ENCODE results near the gene SSBP3.

Gene SSBP3

DNA sequence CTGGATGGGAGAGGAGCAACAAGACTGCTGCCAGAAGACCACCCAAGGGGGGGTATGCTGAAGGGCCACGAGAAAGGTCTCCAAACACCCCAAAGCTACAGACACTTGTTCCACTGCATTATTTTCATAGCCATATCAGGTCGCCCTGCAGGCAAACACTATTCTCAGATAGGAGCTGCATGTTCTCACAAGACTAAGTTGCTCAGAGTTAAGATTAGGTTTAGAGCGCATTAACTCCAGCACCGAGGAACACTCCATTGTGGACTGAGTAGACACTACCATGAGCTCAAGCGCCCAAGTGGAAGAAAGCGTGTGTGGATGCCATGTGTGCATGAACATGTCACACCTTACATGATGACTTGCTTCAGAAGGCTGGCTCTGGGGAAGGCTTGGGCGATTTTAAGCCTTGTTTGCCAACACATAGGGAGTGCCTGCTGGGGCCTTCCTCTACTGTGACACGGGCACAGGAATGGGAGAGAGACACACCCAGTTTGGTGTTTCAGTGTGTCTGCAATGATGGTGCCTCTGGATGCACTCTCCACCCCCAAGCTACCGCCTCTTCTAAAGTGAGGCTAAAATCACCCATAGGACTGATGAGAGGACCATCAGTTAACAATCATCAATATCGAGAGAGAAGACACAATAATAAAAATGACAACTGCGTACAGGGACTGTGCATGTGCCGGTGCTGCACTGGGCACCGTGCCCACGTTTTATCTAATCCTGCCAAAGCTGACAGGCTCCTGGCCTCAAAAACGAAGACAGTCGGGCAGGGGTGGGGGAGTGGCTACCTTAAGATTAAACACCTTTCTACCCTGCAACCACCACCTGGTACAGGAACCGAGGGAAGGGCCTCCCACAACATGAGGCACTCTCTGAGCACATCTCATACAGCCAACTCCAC lies 34.9 kb downstream of the SSBP3 start:
- no peak for DNase-seq (ENCODE audit: low read depth)

DNA sequence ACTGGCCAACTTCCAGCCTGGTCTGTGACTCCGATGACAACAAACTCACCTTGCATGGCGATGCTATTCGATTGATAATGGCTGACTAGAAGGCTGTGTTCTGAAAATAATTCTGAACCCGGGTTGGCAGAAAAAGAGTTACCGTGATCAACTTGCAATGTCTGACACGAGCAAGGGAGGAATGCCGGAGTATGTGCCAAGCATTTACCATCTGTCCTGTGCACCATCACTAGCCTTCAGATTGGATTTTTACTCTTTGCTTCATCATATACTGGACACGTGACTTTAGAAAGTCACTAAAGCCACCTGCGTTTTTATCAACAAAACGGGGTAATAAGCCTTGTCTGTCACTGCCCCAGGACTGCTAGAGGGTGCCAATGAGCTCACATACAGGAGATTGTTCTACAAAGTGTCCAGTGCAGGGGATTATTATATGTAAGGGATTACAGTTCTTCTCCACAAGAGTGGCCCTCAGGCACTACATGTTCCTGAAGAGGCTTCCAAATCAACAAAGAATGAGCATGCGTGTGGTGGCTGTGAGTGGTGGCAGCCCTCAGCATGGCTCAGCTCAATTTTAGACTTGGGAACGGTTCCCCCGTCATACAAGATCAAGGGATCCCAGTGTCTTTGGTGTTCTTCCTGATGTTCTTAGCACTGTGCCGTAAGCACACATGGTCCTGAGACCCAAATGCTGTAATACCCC lies 35.8 kb downstream of the SSBP3 start:
- no peak for DNase-seq (ENCODE audit: low read depth)

DNA sequence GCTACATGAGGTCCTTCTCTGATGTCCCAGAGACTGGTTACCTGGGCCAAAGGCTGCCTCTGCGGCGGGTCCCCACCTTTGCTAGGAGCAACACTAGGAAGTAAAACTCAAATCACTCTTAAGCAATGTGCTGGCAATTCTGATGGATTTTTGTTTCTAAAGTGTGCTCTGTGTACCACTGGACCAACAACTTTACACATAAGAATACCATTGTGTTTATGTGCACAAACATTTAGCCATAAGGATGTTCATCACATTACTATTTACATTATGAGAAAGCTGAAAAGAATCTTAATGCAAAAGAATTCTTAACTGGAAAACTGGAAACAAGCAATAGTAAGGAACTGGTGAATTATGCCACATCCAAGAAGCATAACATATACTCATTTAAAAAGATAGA lies 38.6 kb downstream of the SSBP3 start:
- DNase-seq (ENCODE audit: low read depth), result no peak

DNA sequence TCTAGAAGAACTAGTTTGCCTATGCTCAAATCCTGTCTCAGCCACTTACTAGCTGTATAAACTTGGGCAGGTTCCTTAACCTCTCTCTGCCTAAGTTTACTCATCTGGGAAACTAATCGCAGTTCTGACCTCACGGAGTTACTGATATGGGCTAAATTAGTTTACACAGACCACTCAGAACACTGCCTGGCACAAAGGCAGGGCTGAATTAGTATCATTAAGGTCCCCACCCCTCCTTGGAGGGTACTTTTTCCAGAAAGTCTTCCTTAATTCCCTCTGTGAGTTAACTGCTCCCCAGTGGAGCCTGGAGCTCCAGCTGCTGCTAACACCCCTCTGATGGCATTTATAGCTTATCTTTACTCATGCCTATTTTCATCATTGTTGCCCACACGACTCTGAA lies 40.3 kb downstream of the SSBP3 start:
- DNase-seq (ENCODE audit: low read depth), result no peak

DNA sequence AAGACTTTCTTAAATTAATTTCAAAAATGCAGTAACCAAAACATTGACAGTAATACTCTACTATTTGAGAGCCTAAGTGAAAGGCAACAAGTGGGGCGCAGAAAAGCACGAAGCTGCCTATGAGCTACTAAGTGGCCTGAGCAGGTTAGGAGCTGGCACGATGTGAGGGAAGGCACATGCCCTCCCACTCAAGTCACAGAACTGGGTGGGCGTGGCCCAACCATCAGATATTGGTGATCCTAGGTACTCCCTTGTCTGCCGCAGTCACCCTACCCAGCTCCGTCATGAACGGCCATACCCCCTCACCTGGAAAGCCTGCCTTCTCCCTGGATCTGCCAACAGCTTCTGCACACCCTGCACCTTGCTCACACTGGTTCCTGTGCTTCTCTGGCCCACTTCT lies 40.8 kb downstream of the SSBP3 start:
- no peak for DNase-seq (ENCODE audit: low read depth)

DNA sequence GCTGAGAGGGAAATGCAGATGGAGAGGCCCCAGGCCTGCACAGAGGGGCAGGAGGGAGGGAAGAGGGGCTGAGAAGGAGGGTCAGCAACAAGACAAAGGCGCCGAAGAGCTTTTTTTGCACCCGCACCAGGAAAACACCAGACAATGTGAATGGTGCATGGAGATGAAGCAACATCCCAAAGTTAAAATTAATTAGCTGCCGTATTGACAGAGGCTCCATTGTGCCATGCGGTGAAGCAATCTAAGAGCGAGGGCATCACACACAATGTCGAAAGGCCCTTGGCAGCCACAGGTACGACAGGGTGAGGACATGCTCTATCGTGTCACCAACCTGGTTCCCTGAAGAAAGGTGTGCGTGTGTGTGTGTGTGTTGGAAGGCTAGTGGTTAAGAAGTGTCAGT lies 41.2 kb downstream of the SSBP3 start:
- DNase-seq (ENCODE audit: low read depth), result no peak

DNA sequence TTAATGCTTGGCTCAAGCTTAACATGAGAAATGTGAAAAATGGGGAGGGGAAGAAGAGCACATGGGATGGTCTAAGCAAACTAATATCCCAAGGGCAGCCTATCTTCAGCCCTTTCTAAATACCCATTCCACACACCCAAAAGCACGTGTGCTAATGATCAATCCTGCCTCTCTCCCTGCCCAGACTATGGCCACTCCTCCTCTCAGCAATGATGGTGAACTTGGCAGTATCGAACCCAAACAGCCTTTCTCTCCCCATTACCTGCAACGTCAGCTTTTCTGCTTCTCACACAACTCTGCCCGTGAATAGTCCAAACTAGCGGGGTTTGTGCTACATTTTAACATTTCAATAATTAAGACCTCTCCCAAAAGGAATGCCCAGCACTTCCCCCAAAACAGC lies 41.6 kb downstream of the SSBP3 start:
- DNase-seq (ENCODE audit: low read depth), result no peak

DNA sequence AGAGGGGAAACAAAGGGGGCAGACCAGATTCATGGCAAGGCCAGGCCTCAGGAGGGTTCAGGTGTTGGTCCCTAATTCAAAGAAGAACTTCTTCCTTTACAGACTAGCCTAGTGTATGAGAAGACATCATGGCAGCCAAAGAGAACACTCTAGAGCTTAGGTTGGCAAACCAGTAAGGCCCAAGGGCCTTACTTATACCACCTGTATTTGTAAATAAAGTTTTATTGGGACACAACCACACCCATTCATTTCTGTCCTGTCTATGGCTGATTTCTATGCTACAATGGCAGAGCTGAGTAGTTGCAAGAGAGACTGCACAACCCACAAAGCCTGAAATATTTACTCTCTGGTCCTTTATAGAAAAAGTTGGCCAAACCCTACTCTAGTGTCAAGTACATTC lies 42.3 kb downstream of the SSBP3 start:
- DNase-seq (ENCODE audit: low read depth), result no peak

DNA sequence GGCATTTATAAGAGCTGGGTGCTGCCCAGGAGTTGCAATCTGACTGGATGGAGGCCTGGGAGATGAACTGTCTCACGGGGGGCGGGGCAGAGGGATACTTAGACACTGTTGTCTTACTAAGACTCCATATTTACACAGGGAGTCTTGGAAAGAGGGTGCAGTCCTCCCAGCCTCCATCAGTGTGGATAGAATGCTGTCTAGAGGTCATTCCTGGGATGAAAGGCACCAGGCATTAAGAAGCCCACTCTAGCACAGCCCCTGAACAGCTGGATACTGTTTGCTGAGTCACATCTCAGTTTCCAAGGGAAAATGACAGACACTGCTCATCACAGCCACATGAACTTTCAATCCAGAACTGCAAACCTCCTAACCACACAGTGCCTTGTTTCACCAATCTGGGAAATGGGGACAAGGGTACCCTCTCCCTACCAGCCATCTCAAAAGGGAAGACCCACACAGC lies 43.3 kb downstream of the SSBP3 start:
- DNase-seq (ENCODE audit: low read depth), result no peak

DNA sequence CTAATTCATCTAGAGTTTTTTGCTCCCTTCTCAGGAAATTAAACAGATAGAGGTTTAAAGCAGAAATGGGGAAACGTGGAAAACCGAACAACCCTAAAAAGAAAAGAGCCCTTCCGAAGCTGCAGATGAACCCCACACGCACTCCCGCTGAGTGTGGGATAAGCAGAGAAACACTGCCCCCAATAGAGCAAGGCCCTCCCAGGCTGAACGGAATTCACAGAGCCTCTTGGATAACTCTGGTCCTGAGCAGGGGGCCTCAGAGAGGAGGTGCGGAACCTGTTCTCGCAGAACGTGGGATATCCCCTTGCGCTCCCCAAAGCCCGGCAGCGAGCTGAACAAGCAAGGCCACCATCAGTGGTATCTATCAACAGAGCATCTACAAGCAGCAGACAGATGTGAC lies 44.9 kb downstream of the SSBP3 start:
- no peak for DNase-seq (ENCODE audit: low read depth)

DNA sequence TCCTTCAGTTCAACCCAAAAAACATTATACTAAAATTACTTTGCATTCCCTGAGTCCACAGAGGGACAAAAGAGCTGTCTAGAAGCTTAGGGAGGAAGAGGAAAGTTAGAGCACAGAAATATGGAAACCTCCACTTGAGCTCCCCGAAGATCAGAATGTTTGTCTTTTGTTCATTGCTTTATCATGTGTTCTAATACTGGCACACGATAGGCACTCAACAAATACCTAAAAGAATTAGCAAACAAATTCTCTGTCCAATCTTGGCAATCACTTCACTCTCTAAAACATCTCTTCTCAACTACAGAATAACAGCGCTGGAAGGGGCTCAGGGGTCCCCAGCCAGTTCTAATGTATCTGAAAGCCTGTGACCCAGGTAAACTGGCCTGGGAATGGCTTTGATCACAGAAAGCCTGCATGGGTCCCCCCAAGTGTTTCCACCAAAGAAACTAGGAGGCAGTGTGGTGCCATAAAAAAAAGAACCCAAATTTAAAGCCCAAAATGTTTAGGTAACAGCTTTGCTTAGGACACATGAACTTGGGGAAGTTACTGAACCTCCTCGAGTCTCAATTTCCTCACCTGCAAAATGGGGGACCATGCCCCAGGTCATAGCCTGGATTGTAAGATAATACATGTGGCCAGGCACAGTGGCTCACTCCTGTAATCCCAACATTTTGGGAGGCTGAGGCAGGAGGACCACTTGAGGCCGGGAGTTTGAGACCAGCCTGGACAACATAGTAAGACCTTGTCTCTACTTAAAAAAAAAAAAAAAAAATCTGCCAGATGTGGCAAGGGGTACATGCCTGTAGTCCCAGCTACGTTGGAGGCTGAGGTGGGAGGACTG lies 45.8 kb downstream of the SSBP3 start:
- DNase-seq (ENCODE audit: low read depth), result no peak

DNA sequence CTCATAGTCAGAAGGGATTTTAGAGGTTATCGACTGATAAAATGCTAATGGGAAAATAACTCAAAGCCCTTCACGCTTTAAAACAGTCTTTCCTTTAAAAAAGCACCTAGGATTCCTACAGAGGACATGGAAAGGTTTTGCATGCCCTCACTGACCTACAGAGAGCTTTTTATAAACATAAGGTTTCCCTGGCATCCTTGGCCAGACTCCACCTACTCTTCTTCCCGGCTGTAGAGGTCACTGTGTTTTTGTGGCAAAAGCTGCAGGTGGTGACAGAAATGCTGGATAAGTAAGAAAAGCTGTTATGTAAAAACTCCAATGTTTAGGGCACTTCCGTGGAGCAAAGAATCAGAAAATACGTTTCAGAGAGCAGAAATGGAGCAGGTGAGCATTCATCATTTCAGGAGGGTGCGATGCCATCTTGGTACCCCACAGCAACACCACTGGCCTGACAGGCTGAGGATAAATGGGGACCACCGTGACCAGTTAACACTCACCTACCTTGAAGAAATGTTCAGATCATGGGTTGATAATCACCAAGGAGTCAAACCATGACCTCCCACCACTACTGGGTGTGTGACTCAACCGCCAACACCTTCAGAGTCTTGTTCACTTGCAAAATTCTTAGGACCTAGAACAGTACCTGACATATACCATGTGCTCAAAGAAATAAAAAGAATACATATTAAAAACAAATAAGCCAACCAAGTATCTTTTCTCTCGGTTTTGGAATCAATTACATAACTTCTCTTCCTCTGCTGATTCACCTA lies 46.6 kb downstream of the SSBP3 start:
- DNase-seq (ENCODE audit: low read depth), result no peak

DNA sequence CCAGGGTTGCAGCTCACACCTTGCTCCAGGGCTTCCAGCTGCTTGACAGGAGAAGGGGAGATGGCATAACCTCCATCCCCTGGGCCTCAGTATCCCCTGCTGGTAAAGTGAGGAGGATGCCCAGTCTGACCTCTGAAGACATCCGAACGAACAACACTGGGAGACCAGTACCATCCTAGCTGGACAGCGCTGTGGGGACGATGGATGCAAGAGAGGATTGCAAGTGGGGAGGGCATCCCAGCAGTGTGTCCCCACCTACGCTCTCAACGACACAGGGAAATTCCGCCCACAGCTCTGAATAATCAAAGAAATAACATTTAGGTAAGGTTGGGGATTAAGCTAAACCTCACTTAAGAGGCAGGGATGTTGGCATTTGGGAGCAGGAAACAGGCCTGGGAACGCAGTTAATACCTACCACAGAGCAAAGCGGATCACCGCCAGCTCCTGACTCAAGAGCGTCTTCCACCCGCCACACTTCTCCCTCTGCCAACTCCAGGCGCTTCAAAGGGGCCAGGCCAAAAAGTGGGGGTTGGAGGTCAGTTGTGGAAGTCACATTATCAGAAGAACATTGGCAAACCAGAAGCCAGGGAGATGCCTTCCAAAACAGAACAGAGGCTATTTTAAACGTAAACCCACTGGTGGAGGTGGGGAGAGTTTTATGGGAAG lies 47.6 kb downstream of the SSBP3 start:
- DNase-seq (ENCODE audit: low read depth), result no peak

DNA sequence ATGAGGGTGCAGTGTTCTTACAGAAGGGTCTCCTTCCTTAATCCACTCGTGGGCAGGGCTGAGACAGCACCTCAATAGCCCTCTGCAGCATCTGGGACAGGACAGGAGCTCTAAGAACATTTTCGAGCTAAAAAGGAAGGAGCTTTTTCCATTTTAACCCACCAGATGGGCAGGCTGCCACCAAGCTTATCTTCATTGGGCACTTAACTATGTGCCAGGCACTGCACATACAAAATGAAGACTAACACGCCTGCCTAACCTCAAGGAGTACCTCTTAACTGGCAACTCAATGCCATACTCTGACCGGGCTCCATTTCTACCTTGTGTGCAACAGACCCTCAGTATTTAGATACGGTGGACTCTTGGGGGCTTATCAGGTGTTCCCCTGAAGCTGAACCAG lies 48.2 kb downstream of the SSBP3 start:
- no peak for DNase-seq (ENCODE audit: low read depth)

DNA sequence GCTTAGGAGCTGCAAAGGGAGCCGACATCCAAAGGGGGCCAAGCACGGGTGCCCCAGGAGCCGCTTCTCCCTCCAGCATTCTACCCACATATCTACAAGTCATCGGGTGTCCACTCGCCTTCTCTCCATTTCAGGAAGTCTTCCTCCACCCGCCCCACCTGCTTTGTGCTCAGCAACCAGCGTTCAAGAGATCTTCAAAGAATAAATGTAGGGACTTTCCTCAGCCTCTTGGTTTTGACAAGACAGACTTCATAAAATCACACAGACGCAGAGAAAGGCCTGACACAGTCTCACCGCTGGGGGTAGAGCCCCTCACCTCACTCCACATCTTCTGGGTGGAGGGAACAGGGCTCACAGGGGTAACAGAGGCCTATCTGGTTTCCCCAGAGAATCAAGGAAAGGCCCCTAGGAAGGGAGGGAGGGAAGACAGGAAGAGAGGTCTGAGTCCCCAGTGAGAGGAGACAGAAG lies 49.5 kb downstream of the SSBP3 start:
- DNase-seq (ENCODE audit: low read depth), result no peak

DNA sequence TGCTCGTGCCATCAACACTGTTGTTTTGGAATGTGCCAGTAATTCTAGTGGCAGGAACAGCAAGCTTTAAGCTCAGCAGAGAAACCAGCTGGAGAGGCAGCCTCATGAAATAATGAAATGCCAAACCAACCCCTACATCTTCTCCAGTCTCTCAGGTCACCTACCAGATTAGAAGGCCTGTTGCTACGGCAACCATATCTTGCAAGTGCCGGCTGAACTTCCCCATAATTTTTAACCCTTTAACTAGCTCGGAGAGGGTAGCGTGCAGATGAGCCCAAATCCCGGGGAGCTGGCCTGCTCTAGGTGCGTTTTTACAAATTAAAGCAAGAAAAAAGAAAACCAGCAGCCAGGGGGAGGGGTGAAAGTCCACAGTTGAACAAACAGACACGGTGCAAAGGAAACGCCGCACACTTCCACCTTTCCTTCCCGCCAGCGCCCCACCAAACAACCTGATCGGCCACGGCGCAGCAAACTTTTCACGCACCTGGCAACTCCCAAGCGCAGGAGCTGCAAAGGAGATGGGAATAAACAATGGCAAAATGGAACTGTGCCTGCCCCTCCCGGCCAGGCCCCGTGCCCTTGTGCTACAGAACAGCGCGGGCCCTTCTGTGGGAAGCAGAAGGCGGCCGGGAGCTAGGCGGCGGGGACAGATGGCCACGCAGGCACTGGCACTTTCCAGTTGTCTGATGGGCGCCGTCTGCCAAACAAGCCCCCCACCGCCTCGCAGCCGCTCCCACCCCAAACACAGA lies 50.1 kb downstream of the SSBP3 start:
- no peak for DNase-seq (ENCODE audit: low read depth)

DNA sequence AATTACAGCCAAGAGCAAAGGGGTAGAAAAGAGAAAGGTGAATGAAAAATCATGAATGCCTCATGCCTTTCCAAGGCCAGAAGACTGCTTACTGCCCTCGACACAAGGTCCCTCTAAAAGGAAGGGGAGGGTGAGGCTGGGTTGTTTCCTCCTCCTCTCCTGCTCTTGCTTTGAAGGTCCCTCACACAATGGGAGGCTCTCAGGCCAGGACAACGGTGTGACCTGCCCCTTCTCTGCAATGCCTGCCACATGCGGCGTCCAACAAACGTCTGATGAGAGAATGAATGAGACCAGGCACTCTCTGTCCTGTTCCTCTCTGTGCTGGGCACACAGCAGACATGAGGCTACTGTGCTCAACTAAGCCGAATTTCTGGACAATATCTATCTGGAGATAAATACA lies 51.3 kb downstream of the SSBP3 start:
- DNase-seq (ENCODE audit: low read depth), result no peak

DNA sequence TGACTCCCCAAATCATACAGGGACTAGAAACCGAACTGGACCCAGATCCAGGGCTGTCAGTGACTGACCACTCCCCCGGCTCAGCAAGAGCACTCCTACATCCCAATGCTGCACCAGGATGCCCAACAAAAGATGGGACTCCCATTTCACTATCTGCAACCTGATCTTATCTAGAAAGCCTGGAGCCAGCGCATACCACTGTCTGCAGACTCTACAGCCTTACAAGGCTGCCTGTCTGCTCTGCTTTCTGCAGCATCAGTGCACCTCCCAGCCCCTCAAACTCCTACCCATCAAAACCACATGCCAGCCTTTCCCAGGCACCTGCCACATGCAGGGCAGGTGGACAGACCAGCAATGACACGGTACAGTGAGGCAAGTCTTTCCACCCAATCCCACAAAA lies 52.2 kb downstream of the SSBP3 start:
- DNase-seq (ENCODE audit: low read depth), result no peak

DNA sequence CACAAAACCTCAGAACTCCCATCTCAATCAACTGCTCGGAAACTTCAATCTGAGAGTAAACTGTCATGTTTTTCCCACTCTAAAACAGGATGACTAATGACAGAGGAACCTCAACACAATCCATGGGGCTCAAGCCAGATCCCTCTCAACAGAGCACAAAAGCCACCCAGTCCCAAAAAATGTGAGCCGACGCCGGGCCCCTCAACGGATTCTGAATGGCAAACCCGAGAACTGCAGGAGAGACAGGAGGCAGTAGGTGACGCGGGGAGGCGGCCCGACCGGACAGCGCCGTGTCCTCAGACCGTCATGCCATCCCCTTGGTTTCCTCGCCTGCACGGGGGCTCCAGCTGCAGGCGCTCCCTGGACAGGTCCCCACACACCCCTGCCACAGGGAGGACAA lies 53.4 kb downstream of the SSBP3 start:
- no peak for DNase-seq (ENCODE audit: low read depth)

DNA sequence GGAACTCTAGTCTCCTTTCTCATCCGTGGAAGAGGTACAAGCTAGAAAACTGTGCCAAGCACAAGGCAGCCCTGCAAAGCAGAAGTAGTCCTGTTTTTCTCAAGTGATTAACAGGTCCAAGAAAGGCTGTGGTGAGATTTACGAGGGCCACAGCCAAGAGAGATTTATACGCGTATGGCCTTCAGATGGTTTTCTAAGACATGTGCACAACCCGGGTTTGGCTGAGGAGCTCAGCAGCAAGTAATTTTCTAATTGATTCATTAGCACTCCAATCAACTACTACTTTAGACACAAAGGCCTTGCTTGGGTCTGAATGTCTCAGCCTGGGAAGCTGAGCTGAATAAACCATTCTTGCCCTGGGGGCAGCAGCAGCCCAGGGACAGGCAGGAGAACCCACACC lies 55.8 kb downstream of the SSBP3 start:
- no peak for DNase-seq (ENCODE audit: low read depth)

DNA sequence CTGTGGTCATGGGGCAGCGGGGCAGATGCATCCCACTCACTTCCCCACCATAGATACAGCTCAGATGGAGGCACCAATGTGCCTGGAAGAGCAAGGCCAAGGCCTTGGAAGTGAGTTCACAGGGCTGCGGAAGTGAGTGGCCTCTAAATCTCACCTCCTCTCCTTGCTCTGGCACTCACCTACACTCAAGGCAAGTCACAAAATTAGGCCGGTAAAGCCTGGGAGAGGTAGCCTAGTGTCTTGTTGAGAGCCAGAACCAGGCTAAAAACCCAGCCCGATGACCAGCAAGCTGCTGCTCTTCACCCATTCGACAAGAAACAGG lies 57.5 kb downstream of the SSBP3 start:
- no peak for DNase-seq (ENCODE audit: low read depth)
